PFSK-1 (cell line): Measurements from ENCODE around the gene ZNF326.

Experiments used
- POLR2AphosphoS5 ChIP-seq: IDR thresholded peaks from 2 replicates; pipeline ENCODE4 v1.6.1; 2012; ENCODE audit warnings: low read depth, mild to moderate bottlenecking, control low read depth, low read length, moderate library complexity
- REST ChIP-seq, 2 experiments: IDR thresholded peaks; 2 replicates each; pipeline versions ENCODE4 v1.6.1 to v1.8.0; 2011 to 2012; ENCODE audit warnings: low read depth in 2 of 2, low read length in 2 of 2, control low read depth in 1 of 2, inconsistent platforms in 1 of 2, mild to moderate bottlenecking in 1 of 2, moderate library complexity in 1 of 2; ENCODE audit not compliant: insufficient read depth in 1 of 2
- TAF1 ChIP-seq: IDR thresholded peaks from 2 replicates; pipeline ENCODE4 v1.6.1; 2012; ENCODE audit warnings: low read length, control low read depth, borderline replicate concordance; ENCODE audit not compliant: insufficient read depth

DNA sequence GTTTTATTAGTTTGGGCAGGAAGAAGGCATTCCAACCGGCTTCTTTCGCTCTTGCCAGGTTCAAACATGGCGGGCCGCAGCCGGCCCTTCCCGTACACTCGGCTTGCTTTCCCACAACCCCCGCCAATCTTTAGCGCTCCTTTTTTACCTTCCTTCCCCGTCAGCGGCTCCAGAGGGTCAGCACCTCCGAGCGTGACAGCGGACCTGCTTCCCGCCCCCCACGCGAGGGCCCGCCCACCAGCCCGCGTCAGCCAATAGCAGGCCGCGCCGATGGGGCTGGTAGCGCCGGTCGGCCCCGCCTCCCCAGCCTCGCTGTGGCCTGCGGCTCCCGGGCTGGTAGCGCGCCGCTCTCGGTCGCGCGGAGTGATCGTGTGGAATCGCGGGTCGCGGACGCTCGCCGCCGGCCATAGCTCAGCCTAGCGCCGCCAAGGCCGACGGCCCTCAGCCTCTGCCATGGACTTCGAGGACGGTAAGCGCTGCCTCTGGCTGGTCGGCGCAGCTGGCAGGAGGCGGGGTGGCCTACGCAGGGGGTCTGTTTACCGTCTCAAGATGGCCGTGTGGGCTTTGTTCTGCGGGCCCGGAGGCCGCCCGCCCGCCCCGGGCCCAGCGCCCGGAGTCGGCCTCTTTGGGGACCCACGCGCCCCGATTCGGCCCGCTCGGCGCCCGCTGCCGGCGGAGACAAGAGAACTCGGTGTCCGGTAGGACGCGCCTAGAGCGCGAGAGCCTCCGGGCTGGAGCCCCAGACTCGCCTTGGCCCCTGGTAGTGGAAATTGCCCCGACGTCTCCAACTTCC is at the start of gene ZNF326:
- peak; percentile 69 to 84 for TF ChIP-seq REST (IDR thresholded peaks at IDR 0.05; ENCODE audit: insufficient read depth in 1 of 2, low read depth in 2 of 2, low read length in 2 of 2)
- peak; percentile 81; the same call in 1 of the 2 replicates for TF ChIP-seq TAF1
- peak; percentile 98 for TF ChIP-seq POLR2AphosphoS5
